ENCODE results near the gene TNS3. TPM values are rescaled to one million over a fixed set of nuclear protein-coding genes. Genes with fewer than 3 reads are reported as not detected.

The TNS3 gene
- total and polyA plus RNA-seq, 9 of the 15 experiments (the other 6 are each of a cell fraction or from before 2014, with no cell fraction given): 0.20 TPM; not detected in 8

DNA sequence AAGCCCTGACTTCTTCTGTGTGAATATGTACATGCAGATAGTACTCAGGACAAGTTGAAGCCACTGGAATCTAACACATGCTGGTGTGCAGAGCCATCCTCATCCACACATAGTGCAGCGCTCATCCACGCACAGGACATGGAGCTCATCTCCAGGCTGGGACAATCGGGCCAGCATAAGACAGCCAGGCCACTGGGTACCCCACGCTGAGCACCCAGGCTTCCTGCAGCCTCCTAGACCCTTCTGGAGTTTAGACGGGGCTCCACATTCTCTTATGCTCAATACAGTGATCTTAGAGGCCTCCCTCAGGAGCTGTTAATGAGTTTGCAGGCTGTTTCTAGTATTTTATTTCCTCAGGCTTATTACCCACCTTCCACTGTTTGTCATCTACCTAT, 238.9 kb downstream of the TNS3 start:
- Histone ChIP-seq H3K4me1 (replicated peaks in 1 of 2; ENCODE audit: control insufficient read depth in 2 of 2, insufficient read depth in 2 of 2, low read length in 2 of 2) (no peaks in the 10 kb centered on the region; a peak in 1 of 5 replicates), H4K20me1 (replicated peaks; ENCODE audit: control insufficient read depth, insufficient read depth, low read length) (no peaks in the 10 kb centered on the region; the same call in 1 of the 2 replicates), H3K9me3 (replicated peaks; ENCODE audit: control insufficient read depth, insufficient read depth, low read depth, low read length) (no peaks in the 10 kb centered on the region), H3K9ac (ENCODE audit: insufficient read depth in 1 of 2, low read depth in 2 of 2, low read length in 2 of 2) (no peak overlapping the region), H3K27me3 (ENCODE audit: control insufficient read depth in 2 of 2, insufficient read depth in 2 of 2, low read length in 2 of 2) (peaks cover 29 to 50% of the 10 kb centered on the region in 2 experiments), H3K4me3 (no peak overlapping the region), H3K27ac (ENCODE audit: extremely low read depth, low read depth, low read length) (no peak overlapping the region), H3K79me2 (ENCODE audit: control insufficient read depth, insufficient read depth, low read length) (no peaks in the 10 kb centered on the region), H3K9me1 (ENCODE audit: control insufficient read depth, insufficient read depth, low read length) (no peaks in the 10 kb centered on the region), H3K4me2 (ENCODE audit: insufficient read depth, low read length) (no peak overlapping the region), H2AFZ (ENCODE audit: low read depth, low read length) (no peak overlapping the region), H3K36me3 (ENCODE audit: control insufficient read depth, insufficient read depth, low read length) (no peaks in the 10 kb centered on the region)
- 1% methylated on average over 5 of the region's 5 CpGs for WGBS (ENCODE audit: insufficient coverage, low coverage, missing lambda C conversion rate)
- intact Hi-C loops (cut with micrococcal nuclease): no loop called here
- DNase-seq (ENCODE audit: extremely low read depth in 1 of 4, low spot score in 3 of 4): no peak
- FAIRE-seq: no peak
- POLR2A ChIA-PET: no interaction called here
- in situ Hi-C loops (cut with MboI): no loop called here
- CTCF ChIA-PET (ENCODE audit: low intra/inter-chr PET ratio): no interaction called here
- no TSS peak for BruUV-seq (replicated peaks)
- no peak; the same call in 2 of the 3 replicates for ATAC-seq
- TF ChIP-seq GABPB1 (CRISPR knock-in tag; IDR thresholded peaks at IDR 0.05) (no peak), FOXJ2 (tag; IDR thresholded peaks at IDR 0.05) (no peak), KAT7 (CRISPR knock-in tag; IDR thresholded peaks at IDR 0.05; ENCODE audit: borderline replicate concordance) (no peak), PHB2 (IDR thresholded peaks at IDR 0.05; ENCODE audit: low read depth) (no peak), ETV6 (IDR thresholded peaks at IDR 0.05; ENCODE audit: borderline replicate concordance in 1 of 2, low read depth in 2 of 2, low read length in 1 of 2) (no peak), ETV6 (CRISPR knock-in tag; IDR thresholded peaks at IDR 0.05; ENCODE audit: borderline replicate concordance) (no peak), RBM22 (IDR thresholded peaks at IDR 0.05; ENCODE audit: low read depth, low read length, poor library complexity, severe bottlenecking) (no peak), IRF2 (CRISPR knock-in tag; IDR thresholded peaks at IDR 0.05) (no peak)
- TF ChIP-seq, protein P1, sequence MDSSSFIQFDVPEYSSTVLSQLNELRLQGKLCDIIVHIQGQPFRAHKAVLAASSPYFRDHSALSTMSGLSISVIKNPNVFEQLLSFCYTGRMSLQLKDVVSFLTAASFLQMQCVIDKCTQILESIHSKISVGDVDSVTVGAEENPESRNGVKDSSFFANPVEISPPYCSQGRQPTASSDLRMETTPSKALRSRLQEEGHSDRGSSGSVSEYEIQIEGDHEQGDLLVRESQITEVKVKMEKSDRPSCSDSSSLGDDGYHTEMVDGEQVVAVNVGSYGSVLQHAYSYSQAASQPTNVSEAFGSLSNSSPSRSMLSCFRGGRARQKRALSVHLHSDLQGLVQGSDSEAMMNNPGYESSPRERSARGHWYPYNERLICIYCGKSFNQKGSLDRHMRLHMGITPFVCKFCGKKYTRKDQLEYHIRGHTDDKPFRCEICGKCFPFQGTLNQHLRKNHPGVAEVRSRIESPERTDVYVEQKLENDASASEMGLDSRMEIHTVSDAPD (CRISPR knock-in tag; IDR thresholded peaks at IDR 0.05): no peak
- TF ChIP-seq, protein P2, sequence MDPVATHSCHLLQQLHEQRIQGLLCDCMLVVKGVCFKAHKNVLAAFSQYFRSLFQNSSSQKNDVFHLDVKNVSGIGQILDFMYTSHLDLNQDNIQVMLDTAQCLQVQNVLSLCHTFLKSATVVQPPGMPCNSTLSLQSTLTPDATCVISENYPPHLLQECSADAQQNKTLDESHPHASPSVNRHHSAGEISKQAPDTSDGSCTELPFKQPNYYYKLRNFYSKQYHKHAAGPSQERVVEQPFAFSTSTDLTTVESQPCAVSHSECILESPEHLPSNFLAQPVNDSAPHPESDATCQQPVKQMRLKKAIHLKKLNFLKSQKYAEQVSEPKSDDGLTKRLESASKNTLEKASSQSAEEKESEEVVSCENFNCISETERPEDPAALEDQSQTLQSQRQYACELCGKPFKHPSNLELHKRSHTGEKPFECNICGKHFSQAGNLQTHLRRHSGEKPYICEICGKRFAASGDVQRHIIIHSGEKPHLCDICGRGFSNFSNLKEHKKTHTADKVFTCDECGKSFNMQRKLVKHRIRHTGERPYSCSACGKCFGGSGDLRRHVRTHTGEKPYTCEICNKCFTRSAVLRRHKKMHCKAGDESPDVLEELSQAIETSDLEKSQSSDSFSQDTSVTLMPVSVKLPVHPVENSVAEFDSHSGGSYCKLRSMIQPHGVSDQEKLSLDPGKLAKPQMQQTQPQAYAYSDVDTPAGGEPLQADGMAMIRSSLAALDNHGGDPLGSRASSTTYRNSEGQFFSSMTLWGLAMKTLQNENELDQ (CRISPR knock-in tag; IDR thresholded peaks at IDR 0.05; ENCODE audit: borderline replicate concordance): no peak
- TF ChIP-seq, protein P3, sequence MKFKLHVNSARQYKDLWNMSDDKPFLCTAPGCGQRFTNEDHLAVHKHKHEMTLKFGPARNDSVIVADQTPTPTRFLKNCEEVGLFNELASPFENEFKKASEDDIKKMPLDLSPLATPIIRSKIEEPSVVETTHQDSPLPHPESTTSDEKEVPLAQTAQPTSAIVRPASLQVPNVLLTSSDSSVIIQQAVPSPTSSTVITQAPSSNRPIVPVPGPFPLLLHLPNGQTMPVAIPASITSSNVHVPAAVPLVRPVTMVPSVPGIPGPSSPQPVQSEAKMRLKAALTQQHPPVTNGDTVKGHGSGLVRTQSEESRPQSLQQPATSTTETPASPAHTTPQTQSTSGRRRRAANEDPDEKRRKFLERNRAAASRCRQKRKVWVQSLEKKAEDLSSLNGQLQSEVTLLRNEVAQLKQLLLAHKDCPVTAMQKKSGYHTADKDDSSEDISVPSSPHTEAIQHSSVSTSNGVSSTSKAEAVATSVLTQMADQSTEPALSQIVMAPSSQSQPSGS (CRISPR knock-in tag; IDR thresholded peaks at IDR 0.05): no peak
- TF ChIP-seq, protein P4, sequence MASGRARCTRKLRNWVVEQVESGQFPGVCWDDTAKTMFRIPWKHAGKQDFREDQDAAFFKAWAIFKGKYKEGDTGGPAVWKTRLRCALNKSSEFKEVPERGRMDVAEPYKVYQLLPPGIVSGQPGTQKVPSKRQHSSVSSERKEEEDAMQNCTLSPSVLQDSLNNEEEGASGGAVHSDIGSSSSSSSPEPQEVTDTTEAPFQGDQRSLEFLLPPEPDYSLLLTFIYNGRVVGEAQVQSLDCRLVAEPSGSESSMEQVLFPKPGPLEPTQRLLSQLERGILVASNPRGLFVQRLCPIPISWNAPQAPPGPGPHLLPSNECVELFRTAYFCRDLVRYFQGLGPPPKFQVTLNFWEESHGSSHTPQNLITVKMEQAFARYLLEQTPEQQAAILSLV (tag; IDR thresholded peaks at IDR 0.05): no peak
